Liver (tissue), 9 donors: Measurements from ENCODE around the gene RASD2. TPM values are rescaled to one million over a fixed set of nuclear protein-coding genes. Genes with fewer than 3 reads are reported as not detected.

Experiments
- DNase-seq: peaks from one replicate; pipeline ENCODE4 v3.0.0-alpha.2; 2017; ENCODE audit warnings: low spot score
- H3K27ac ChIP-seq, 2 donors: one replicate each; pipeline ENCODE4 v1.7.0; 2013; ENCODE audit warnings: inconsistent platforms in 2 of 2, low read length in 2 of 2, control low read depth in 1 of 2, low read depth in 1 of 2, mild to moderate bottlenecking in 1 of 2
- H3K27me3 ChIP-seq, 4 donors: one replicate each; pipeline versions ENCODE4 v1.6.1 to v1.7.0; 2013; ENCODE audit warnings: low read length in 3 of 4, inconsistent platforms in 1 of 4, mild to moderate bottlenecking in 1 of 4, moderate library complexity in 1 of 4; ENCODE audit not compliant: control insufficient read depth in 4 of 4, insufficient read depth in 4 of 4
- H3K36me3 ChIP-seq, 4 donors: one replicate each; pipeline versions ENCODE4 v1.6.1 to v1.7.0; 2013; ENCODE audit warnings: low read length in 3 of 4, mild to moderate bottlenecking in 3 of 4, low read depth in 1 of 4, moderate library complexity in 1 of 4; ENCODE audit not compliant: control insufficient read depth in 4 of 4, insufficient read depth in 3 of 4
- H3K4me1 ChIP-seq, 4 donors: one replicate each; pipeline versions ENCODE4 v1.6.1 to v1.7.0; 2013; ENCODE audit warnings: low read length in 3 of 4, mild to moderate bottlenecking in 3 of 4, moderate library complexity in 1 of 4; ENCODE audit not compliant: control insufficient read depth in 4 of 4, insufficient read depth in 4 of 4
- H3K4me3 ChIP-seq, 3 donors: one replicate each; pipeline versions ENCODE4 v1.6.1 to v1.7.0; 2013; ENCODE audit warnings: low read length in 3 of 3, control low read depth in 1 of 3, low read depth in 1 of 3, mild to moderate bottlenecking in 1 of 3
- H3K9ac ChIP-seq, 2 donors: one replicate each; pipeline ENCODE4 v1.7.0; 2013; ENCODE audit warnings: low read length in 2 of 2, mild to moderate bottlenecking in 2 of 2, moderate library complexity in 2 of 2, control low read depth in 1 of 2, low read depth in 1 of 2
- H3K9me3 ChIP-seq, 4 donors: one replicate each; pipeline versions ENCODE4 v1.6.1 to v1.7.0; 2013; ENCODE audit warnings: low read length in 3 of 4; ENCODE audit not compliant: control insufficient read depth in 4 of 4
- ATF3 ChIP-seq: IDR thresholded peaks from 2 replicates; pipeline ENCODE4 v1.6.1; 2016; ENCODE audit warnings: antibody characterized with exemption
- CTCF ChIP-seq: fragments of 150-350 bp; IDR thresholded peaks from 2 replicates; pipeline ENCODE4 v1.5.1; 2017; ENCODE audit warnings: improper control_type of control experiment, low read depth, low read length; ENCODE audit not compliant: missing input control
- EGR1 ChIP-seq, 2 donors: IDR thresholded peaks; 2 replicates each; pipeline ENCODE4 v1.6.1; 2016 to 2018; ENCODE audit warnings: antibody characterized with exemption in 2 of 2, low read depth in 2 of 2
- FOXA1 ChIP-seq: IDR thresholded peaks from 2 replicates; pipeline ENCODE4 v1.6.1; 2016; ENCODE audit warnings: antibody characterized with exemption
- FOXA2 ChIP-seq: IDR thresholded peaks from 2 replicates; pipeline ENCODE4 v1.6.1; 2016; ENCODE audit warnings: antibody characterized with exemption
- GABPA ChIP-seq, 2 donors: IDR thresholded peaks in 1 of 2; conservative IDR thresholded peaks in 1 of 2; 2 replicates each; pipeline ENCODE4 v1.6.1; 2016; ENCODE audit warnings: antibody characterized with exemption in 2 of 2, mild to moderate bottlenecking in 1 of 2, moderate library complexity in 1 of 2
- HNF4A ChIP-seq, 2 donors: conservative IDR thresholded peaks; 2 replicates each; pipeline ENCODE4 v1.6.1; 2016; ENCODE audit warnings: antibody characterized with exemption in 2 of 2, mild to moderate bottlenecking in 2 of 2
- HNF4G ChIP-seq: IDR thresholded peaks from 2 replicates; pipeline ENCODE4 v1.6.1; 2016; ENCODE audit warnings: antibody characterized with exemption
- JUND ChIP-seq, 2 donors: IDR thresholded peaks; 2 replicates each; pipeline ENCODE4 v1.6.1; 2016; ENCODE audit warnings: antibody characterized with exemption in 2 of 2
- RAD21 ChIP-seq, 2 donors: IDR thresholded peaks; 2 replicates each; pipeline ENCODE4 v1.6.1; 2016; ENCODE audit warnings: antibody characterized with exemption in 2 of 2, mild to moderate bottlenecking in 2 of 2
- REST ChIP-seq: IDR thresholded peaks from 2 replicates; pipeline ENCODE4 v1.6.1; 2016; ENCODE audit warnings: antibody characterized with exemption, mild to moderate bottlenecking
- SP1 ChIP-seq: IDR thresholded peaks from 2 replicates; pipeline ENCODE4 v1.6.1; 2018; ENCODE audit warnings: antibody characterized with exemption, mild to moderate bottlenecking
- TAF1 ChIP-seq: conservative IDR thresholded peaks from 2 replicates; pipeline ENCODE4 v1.6.1; 2016; ENCODE audit warnings: antibody characterized with exemption, mild to moderate bottlenecking
- YY1 ChIP-seq: IDR thresholded peaks from 2 replicates; pipeline ENCODE4 v1.6.1; 2016; ENCODE audit warnings: antibody characterized with exemption, mild to moderate bottlenecking
- ZBTB33 ChIP-seq: IDR thresholded peaks from 2 replicates; pipeline ENCODE4 v1.6.1; 2016; ENCODE audit warnings: antibody characterized with exemption
- WGBS: extraction: QIAGEN DNeasy Blood & Tissue Kit; methylation state at CpG from one replicate; pipeline ENCODE4 v1.1.7; 2013; 5-methylcytosine and 5-hydroxymethylcytosine counted together
- polyA plus RNA-seq, 2 donors: library from polyadenylated mRNA; stranded (reverse) in 1 of 2; unstranded in 1 of 2; fragments of 200-250 nt in 1 of 2; fragments of >200 nt in 1 of 2; fragmentation: Nextera tagmentation in 1 of 2; extraction: Ambion mirVana in 1 of 2; gene quantifications; one replicate each; pipeline versions ENCODE4 v1.2.1 to v1.2.3, GENCODE V29; 2013 to 2015
- total RNA-seq, 2 donors: library from RNA; depleted of rRNA; stranded (reverse); fragments of >200 nt; gene quantifications; one replicate each; pipeline ENCODE4 v1.2.3, GENCODE V29; 2014
- donor health status: healthy.
- donor health status: healthy.
- donor health status: healthy.
- donor health status: healthy.
- donor health status: healthy.

The RASD2 gene
- total and polyA plus RNA-seq, 4 donors, result under 0.01 to 0.05 TPM; not detected in 2

GRCh38 chr22:35524966-35525686, 15.5 kb upstream of the RASD2 start (continued):
- TF ChIP-seq CTCF (no peak), EGR1 (IDR thresholded peaks at IDR 0.05; ENCODE audit: low read depth in 2 of 2) (no peak), HNF4A (conservative IDR thresholded peaks at IDR 0.05) (no peak), YY1 (no peak), HNF4G (no peak), TAF1 (no peak), ATF3 (no peak), JUND (IDR thresholded peaks at IDR 0.05) (no peak), FOXA2 (no peak), FOXA1 (no peak)

DNA sequence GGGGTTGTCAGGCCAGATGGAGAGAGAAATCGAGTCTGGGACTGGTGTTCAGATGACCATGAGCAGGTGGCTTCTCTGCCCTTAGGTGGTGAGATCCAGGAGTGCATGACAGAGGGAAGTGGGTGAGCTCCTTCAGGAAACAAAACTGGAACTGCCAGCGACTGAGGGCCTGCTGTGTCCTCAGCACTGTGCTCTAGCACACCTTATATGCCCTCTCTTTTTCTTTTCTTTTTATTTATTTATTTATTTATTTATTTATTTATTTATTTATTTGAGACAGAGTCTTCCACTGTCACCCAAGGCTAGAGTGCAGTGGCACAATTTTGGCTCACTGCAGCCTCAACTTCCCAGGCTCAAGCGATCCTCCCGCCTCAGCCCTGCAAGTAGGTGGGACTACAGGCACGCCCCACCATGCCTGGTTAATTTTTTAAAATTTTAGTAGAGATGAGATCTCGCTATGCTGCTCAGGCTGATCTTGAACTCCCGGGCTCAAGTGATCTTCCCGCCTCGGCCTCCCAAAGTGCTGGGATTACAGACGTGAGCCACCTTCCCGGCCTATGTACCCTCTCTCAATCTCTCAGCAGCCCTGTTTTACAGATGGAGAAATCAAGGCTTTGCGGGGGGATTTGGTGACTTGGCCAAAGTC, 14.8 kb upstream of the RASD2 start:
- H3K36me3 ChIP-seq, result no peaks in the 10 kb centered on the region
- WGBS, result 86% methylated on average over 12 of the region's 12 CpGs
- TF ChIP-seq FOXA1 (no peak), REST (no peak), TAF1 (no peak), ATF3 (no peak)
- H3K4me1 ChIP-seq, result no peaks in the 10 kb centered on the region
- no peak overlapping the region for H3K9ac ChIP-seq
- no peak overlapping the region for H3K4me3 ChIP-seq
- DNase-seq, result no peak
- peaks cover 0 to 5% (median 0%) of the 10 kb centered on the region in 4 donors for H3K27me3 ChIP-seq
- H3K9me3 ChIP-seq, result no peaks in the 10 kb centered on the region
- H3K27ac ChIP-seq, result no peak overlapping the region

- no peaks in the 10 kb centered on the region for H3K36me3 ChIP-seq
- H3K27ac ChIP-seq, result no peak overlapping the region
- H3K4me3 ChIP-seq, result no peak overlapping the region
- H3K9me3 ChIP-seq, result no peaks in the 10 kb centered on the region
- no peaks in the 10 kb centered on the region for H3K27me3 ChIP-seq
- H3K4me1 ChIP-seq, result no peaks in the 10 kb centered on the region
- WGBS, result 89% methylated on average over 12 of the region's 12 CpGs
- no peak overlapping the region for H3K9ac ChIP-seq
- no peak for DNase-seq
- TF ChIP-seq FOXA2 (no peak), YY1 (no peak), ZBTB33 (no peak), TAF1 (no peak), ATF3 (no peak), HNF4G (no peak), RAD21 (IDR thresholded peaks at IDR 0.05) (no peak), REST (no peak), GABPA (IDR thresholded peaks at IDR 0.05 in 1 of 2, conservative IDR thresholded peaks at IDR 0.05 in 1 of 2) (no peak), SP1 (no peak)
Observed at GRCh38 chr22:35526333-35526979, 14.2 kb upstream of the RASD2 start.
